Upper lobe of left lung (tissue), 4 donors: ENCODE results near the gene SCO2.

ENCODE experiments used
- EP300 ChIP-seq, 4 donors: sonication (generic); formaldehyde crosslinking; IDR thresholded peaks; one replicate each; pipeline ENCODE4 v1.5.1; 2017; ENCODE audit warnings: antibody characterized with exemption in 4 of 4, control low read depth in 2 of 4
- POLR2A ChIP-seq, 4 donors: fragments of 450-650 bp; IDR thresholded peaks; one replicate each; pipeline ENCODE4 v1.5.1; 2016 to 2017; ENCODE audit warnings: antibody characterized with exemption in 4 of 4, mild to moderate bottlenecking in 2 of 4
- POLR2AphosphoS5 ChIP-seq, 2 donors: sonication (generic); formaldehyde crosslinking; IDR thresholded peaks; one replicate each; pipeline ENCODE4 v1.5.1; 2017; ENCODE audit warnings: antibody characterized with exemption in 2 of 2
- TF ChIP-seq, protein P1 (sequence below), 6 experiments: fragments of 450-650 bp in 4 of 6; fragments of 200-600 bp in 2 of 6; sonication (generic) in 2 of 6; IDR thresholded peaks; one replicate each; pipeline ENCODE4 v1.5.1; 2016 to 2019; ENCODE audit warnings: antibody characterized with exemption in 6 of 6

- TF ChIP-seq, protein P1, sequence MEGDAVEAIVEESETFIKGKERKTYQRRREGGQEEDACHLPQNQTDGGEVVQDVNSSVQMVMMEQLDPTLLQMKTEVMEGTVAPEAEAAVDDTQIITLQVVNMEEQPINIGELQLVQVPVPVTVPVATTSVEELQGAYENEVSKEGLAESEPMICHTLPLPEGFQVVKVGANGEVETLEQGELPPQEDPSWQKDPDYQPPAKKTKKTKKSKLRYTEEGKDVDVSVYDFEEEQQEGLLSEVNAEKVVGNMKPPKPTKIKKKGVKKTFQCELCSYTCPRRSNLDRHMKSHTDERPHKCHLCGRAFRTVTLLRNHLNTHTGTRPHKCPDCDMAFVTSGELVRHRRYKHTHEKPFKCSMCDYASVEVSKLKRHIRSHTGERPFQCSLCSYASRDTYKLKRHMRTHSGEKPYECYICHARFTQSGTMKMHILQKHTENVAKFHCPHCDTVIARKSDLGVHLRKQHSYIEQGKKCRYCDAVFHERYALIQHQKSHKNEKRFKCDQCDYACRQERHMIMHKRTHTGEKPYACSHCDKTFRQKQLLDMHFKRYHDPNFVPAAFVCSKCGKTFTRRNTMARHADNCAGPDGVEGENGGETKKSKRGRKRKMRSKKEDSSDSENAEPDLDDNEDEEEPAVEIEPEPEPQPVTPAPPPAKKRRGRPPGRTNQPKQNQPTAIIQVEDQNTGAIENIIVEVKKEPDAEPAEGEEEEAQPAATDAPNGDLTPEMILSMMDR (IDR thresholded peaks at IDR 0.05): peak; percentile 98 to 99 (median 99)
- TF ChIP-seq EP300 (IDR thresholded peaks at IDR 0.05): no peak
- peak; percentile 64 to 87 for TF ChIP-seq POLR2AphosphoS5 (IDR thresholded peaks at IDR 0.05)
- peak in 3 of 4 donors; percentile 41 to 89 (median 56) for TF ChIP-seq POLR2A (IDR thresholded peaks at IDR 0.05)
Observed at GRCh38 chr22:50562523-50563412, 37.4 kb upstream of the SCO2 start, which contains the start of gene SYCE3.
